MCF 10A (cell line): Measurements from ENCODE around the gene ZNF559. TPM values are rescaled to one million over a fixed set of nuclear protein-coding genes. Genes with fewer than 3 reads are reported as not detected.
A peak's percentile ranks its signal among the peaks of the same experiment; 100 is the strongest.
"Not testable (repeated sequence)": the region's sequence is repeated elsewhere in the genome, so short reads cannot be mapped to it uniquely, and the experiment has no call there.

Experiments used
- Bru-seq: library from RNA; stranded (reverse); fragments of 400-500 nt; gene quantifications from one replicate; lab custom pipeline; 2021; lab: Mats Ljungman, UMichigan
- BruChase-seq, 2 experiments: library from RNA; stranded (reverse); fragments of 400-500 nt; gene quantifications; one replicate each; lab custom pipeline; 2021; lab: Mats Ljungman, UMichigan
- BruUV-seq: library from RNA; stranded (reverse); fragments of 400-500 nt; replicated peaks from 2 replicates; lab custom pipeline; 2021; lab: Mats Ljungman, UMichigan
- CTCF ChIA-PET: fragments of 300-600 bp; sonication (Branson Sonifier 250); formaldehyde crosslinking; extraction: SDS; loops from one replicate; lab custom pipeline; 2021; ENCODE audit warnings: antibody characterized with exemption, inconsistent platforms; lab: Yijun Ruan, JAX
- POLR2A ChIA-PET: fragments of 300-600, 350-650 bp; sonication (Branson Sonifier 250); formaldehyde crosslinking; extraction: SDS; loops from one replicate; lab custom pipeline; 2020; ENCODE audit warnings: antibody characterized with exemption, inconsistent platforms; lab: Yijun Ruan, JAX
- DNase-seq: peaks from one replicate; pipeline ENCODE4 v3.0.0-alpha.2; 2018; ENCODE audit not compliant: unreplicated experiment
- H3K27ac Mint-ChIP-seq: one replicate; pipeline ENCODE4 v1.8.0; 2022; ENCODE audit warnings: mild to moderate bottlenecking, low read depth, mixed read lengths; ENCODE audit not compliant: unreplicated experiment
- H3K27me3 Mint-ChIP-seq: one replicate; pipeline ENCODE4 v1.8.0; 2022; ENCODE audit warnings: mixed read lengths; ENCODE audit not compliant: insufficient read depth, unreplicated experiment
- H3K36me3 Mint-ChIP-seq: one replicate; pipeline ENCODE4 v1.8.0; 2022; ENCODE audit warnings: mild to moderate bottlenecking, moderate library complexity, mixed read lengths; ENCODE audit not compliant: insufficient read depth, unreplicated experiment
- H3K4me1 Mint-ChIP-seq: one replicate; pipeline ENCODE4 v1.8.0; 2022; ENCODE audit warnings: mixed read lengths; ENCODE audit not compliant: insufficient read depth, unreplicated experiment
- H3K4me3 Mint-ChIP-seq: one replicate; pipeline ENCODE4 v1.8.0; 2022; ENCODE audit warnings: mild to moderate bottlenecking, moderate library complexity, mixed read lengths; ENCODE audit not compliant: unreplicated experiment
- H3K9me3 Mint-ChIP-seq: one replicate; pipeline ENCODE4 v1.8.0; 2022; ENCODE audit warnings: mixed read lengths; ENCODE audit not compliant: unreplicated experiment
- intact Hi-C: fragments of 100-400 bp; cut with micrococcal nuclease; formaldehyde crosslinking; loops from 2 replicates; pipeline ENCODE4 v1.14.1; 2022
- long read RNA-seq: library from polyadenylated mRNA; stranded (forward); transcript quantifications from one replicate; pipeline ENCODE4 v2.0.0, GENCODE V29; 2022
- total RNA-seq: library from RNA; stranded (reverse); gene quantifications from 2 replicates; pipeline ENCODE4 v1.2.3, GENCODE V29; 2022
- TF ChIP-seq, protein P1 (sequence below): fragments of 200-600 bp; IDR thresholded peaks from one replicate; pipeline ENCODE4 v1.8.0; 2022; ENCODE audit warnings: antibody characterized with exemption, mild to moderate bottlenecking; ENCODE audit not compliant: unreplicated experiment

ZNF559 gene
- 10.7 and 13.1 TPM in 2 replicates for total RNA-seq
- Bru-seq, nascent RNA, result percentile 74 among the genes with signal in this experiment
- percentile 89 among the genes with signal in this experiment for BruChase-seq, experiment 1, labeled RNA remaining after a 6-hour chase
- BruChase-seq, experiment 2, labeled RNA remaining after a 2-hour chase, result percentile 89 among the genes with signal in this experiment
- long read RNA-seq, partial matches to known transcripts, result 1 of 16 reads
- long read RNA-seq, other reads (novel, unspliced or antisense), result 13 of 16 reads

DNA sequence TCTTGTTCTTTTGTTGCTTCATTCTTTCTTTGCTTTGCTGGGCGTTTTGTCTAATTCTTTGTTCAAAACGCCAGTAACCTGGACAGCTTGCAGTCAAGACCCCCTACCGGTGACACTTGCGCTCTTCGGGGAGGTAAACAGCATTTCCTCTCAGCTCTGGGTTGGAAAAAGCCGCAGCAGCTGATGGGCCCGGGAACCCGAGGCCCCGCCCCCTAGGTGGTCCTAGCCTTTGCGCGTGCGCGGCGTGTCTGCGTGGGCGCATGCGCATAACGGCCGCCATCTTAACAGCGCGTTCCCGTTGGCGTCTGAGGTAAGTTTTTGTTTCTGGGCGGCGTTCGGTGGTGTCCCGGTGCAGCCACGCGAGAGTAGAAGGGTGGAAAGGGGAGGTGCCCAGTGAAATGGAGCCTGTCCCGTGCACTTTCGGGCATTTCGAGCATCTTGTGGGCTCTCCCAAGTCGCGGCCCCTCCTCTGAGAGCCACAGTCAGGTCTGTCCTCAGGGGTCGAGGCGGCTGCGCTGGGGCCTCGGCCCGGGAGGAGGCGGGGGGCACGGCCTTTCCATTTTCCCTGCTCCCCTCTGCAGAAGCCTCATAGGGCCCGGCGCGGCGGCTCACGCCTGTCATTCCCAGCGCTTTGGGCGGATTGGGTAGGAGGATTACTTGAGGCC, at the start of gene ZNF559:
TSS of gene ZNF559 (plus strand) at position 261 of the 665 bp plus-strand sequence. CDS start 14,371 bp downstream, outside the sequence.
- BruUV-seq, result no TSS peak
- intact Hi-C loops, result no loop called here
- DNase-seq, result peak; percentile 95
- peak within 1 kb of the TSS; percentile 50 for H3K27ac Mint-ChIP-seq
- POLR2A ChIA-PET, result interaction anchor here (0.5 to 2.0 kb wide), 8 partner anchors 11 to 444 kb away, joined by 3 to 14 read pairs (median 4); partner anchors contain the start of genes ZNF266, ZNF699 and ZNF846
- no peaks in the 10 kb centered on the region for H3K9me3 Mint-ChIP-seq
- CTCF ChIA-PET, result interaction anchor here (0.7 to 0.9 kb wide), 2 partner anchors 14 to 303 kb away, joined by 3 to 8 read pairs; partner anchors contain the start of gene ZNF699
- TF ChIP-seq, protein P1, sequence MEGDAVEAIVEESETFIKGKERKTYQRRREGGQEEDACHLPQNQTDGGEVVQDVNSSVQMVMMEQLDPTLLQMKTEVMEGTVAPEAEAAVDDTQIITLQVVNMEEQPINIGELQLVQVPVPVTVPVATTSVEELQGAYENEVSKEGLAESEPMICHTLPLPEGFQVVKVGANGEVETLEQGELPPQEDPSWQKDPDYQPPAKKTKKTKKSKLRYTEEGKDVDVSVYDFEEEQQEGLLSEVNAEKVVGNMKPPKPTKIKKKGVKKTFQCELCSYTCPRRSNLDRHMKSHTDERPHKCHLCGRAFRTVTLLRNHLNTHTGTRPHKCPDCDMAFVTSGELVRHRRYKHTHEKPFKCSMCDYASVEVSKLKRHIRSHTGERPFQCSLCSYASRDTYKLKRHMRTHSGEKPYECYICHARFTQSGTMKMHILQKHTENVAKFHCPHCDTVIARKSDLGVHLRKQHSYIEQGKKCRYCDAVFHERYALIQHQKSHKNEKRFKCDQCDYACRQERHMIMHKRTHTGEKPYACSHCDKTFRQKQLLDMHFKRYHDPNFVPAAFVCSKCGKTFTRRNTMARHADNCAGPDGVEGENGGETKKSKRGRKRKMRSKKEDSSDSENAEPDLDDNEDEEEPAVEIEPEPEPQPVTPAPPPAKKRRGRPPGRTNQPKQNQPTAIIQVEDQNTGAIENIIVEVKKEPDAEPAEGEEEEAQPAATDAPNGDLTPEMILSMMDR, result no peak
- H3K27me3 Mint-ChIP-seq, result no peaks in the 10 kb centered on the region
- peaks cover 10% of the 10 kb centered on the region for H3K36me3 Mint-ChIP-seq
- H3K4me3 Mint-ChIP-seq, result peak within 1 kb of the TSS; percentile 79
- no peaks in the 10 kb centered on the region for H3K4me1 Mint-ChIP-seq

DNA sequence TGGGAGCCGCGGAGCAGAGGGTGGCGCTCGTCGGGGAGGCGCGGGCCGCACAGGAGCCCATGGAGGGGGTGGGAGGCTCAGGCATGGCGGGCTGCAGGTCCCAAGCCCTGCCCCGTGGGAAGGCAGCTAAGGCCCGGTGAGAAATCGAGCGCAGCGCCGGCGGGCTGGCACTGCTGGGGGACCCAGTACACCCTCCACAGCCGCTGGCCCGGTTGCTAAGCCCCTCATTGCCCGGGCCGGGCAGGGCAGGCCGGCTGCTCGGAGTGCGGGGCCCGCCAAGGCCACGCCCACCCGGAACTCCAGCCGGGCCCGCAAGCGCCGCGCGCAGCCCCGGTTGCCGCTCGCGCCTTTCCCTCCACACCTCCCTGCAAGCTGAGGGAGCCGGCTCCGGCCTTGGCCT, 40.5 kb upstream of the ZNF559 start:
- intact Hi-C loops, H3K27me3 Mint-ChIP-seq, CTCF ChIA-PET, H3K4me3 Mint-ChIP-seq, BruUV-seq, POLR2A ChIA-PET, H3K27ac Mint-ChIP-seq, H3K36me3 Mint-ChIP-seq, DNase-seq, H3K4me1 Mint-ChIP-seq: not testable (repeated sequence)
- peaks cover 36% of the 10 kb centered on the region for H3K9me3 Mint-ChIP-seq

DNA sequence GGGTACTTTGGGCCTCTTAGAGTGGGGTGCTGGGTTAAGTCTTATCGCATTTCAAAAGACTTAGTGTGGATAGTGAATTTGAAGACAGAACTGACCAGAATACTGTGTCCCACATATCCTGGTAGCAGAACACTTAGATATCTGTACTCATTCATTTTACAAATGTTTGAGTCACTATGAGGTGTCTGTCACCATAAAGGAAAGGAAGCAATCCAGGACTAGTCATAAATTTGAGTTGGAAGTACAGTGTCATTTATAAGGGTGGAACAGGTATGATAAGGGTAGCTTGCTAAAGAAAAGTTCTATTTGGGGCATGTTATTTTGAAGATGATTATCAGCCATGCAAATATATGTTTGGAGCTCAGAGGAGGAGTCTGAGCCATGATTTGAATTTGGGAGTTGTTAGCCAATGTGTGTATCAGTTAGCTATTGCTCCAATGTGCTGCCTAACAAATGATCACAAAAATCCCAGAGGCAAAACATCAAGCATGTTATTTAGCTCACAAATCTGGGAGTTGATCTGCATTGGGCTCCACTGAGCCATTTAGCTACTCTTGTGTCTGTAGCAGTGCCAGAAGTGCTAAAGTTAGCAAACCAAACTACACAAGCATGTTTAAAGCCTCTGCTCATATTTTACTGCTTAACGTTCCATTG, 34.6 kb upstream of the ZNF559 start:
- CTCF ChIA-PET, result no interaction called here
- Mint-ChIP-seq H3K4me1 (no peaks in the 10 kb centered on the region), H3K27ac (no peak overlapping the region), H3K27me3 (no peaks in the 10 kb centered on the region), H3K4me3 (no peak overlapping the region), H3K9me3 (peaks cover 22% of the 10 kb centered on the region), H3K36me3 (peaks cover 10% of the 10 kb centered on the region)
- no TSS peak for BruUV-seq
- TF ChIP-seq, protein P1, result no peak
- POLR2A ChIA-PET, result no interaction called here
- intact Hi-C loops, result no loop called here
- DNase-seq, result no peak

DNA sequence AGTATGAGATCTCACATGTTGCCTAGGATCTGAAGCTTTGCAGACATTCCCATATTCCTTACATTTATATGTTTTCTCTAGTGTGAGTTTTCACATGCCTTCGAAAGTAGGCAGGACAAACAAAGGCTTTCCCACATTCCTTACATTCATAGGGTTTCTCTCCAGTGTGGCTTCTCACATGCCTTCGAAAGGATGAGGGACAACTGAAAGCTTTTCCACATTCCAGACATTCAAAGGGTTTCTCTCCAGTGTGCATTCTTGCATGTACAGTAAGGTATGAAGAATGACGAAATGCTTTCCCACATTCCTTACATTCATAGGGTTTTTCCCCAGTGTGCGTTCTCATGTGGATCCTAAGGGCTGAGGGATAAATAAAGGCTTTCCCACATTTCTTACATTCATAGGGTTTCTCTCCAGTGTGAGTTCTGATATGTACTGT, 28.5 kb upstream of the ZNF559 start:
- no TSS peak for BruUV-seq
- Mint-ChIP-seq H3K27ac (no peak overlapping the region), H3K36me3 (peaks cover 50% of the 10 kb centered on the region), H3K9me3 (peaks cover 36% of the 10 kb centered on the region), H3K27me3 (no peaks in the 10 kb centered on the region), H3K4me3 (no peak overlapping the region), H3K4me1 (no peaks in the 10 kb centered on the region)
- CTCF ChIA-PET, result no interaction called here
- no peak for DNase-seq
- intact Hi-C loops, result no loop called here
- POLR2A ChIA-PET, result no interaction called here
- TF ChIP-seq, protein P1, result no peak
